Thoracic aorta (tissue), 2 donors: ENCODE data around the gene TNFRSF14. TPM values are rescaled to one million over a fixed set of nuclear protein-coding genes. Genes with fewer than 3 reads are reported as not detected.
"Not testable (repeated sequence)": the region's sequence is repeated elsewhere in the genome, so short reads cannot be mapped to it uniquely, and the experiment has no call there.

Experiments
- ATAC-seq: fragments of 150-250 bp; one replicate; pipeline ENCODE4 v1.8.0; 2017; ENCODE audit warnings: low read depth; ENCODE audit not compliant: insufficient number of reproducible peaks, low FRiP score
- DNase-seq: peaks from one replicate; pipeline ENCODE4 v3.0.0-alpha.2; 2020; ENCODE audit warnings: low spot score
- H3K27ac ChIP-seq, 2 donors: fragments of 200-600 bp; sonication (generic); 1 replicate in 1 of 2; 2 replicates in 1 of 2; pipeline ENCODE4 v1.5.1; 2016; ENCODE audit warnings: mild to moderate bottlenecking in 2 of 2, moderate library complexity in 2 of 2
- H3K27me3 ChIP-seq: fragments of 200-600 bp; sonication (generic); replicated peaks from 2 replicates; pipeline ENCODE4 v1.6.0; 2016; ENCODE audit warnings: mild to moderate bottlenecking; ENCODE audit not compliant: insufficient read depth
- H3K36me3 ChIP-seq: fragments of 200-600 bp; sonication (generic); one replicate; pipeline ENCODE4 v1.5.1; 2016
- H3K4me1 ChIP-seq, 2 donors: fragments of 200-600 bp; sonication (generic); 1 replicate in 1 of 2; 2 replicates in 1 of 2; pipeline versions ENCODE4 v1.5.1 to v1.6.0; 2016; ENCODE audit warnings: low read depth in 2 of 2, mild to moderate bottlenecking in 1 of 2; ENCODE audit not compliant: control insufficient read depth in 1 of 2
- H3K4me3 ChIP-seq: fragments of 200-600 bp; sonication (generic); 2 replicates; pipeline ENCODE4 v1.5.1; 2016; ENCODE audit warnings: mild to moderate bottlenecking
- H3K9me3 ChIP-seq: fragments of 200-600 bp; sonication (generic); 2 replicates; pipeline ENCODE4 v1.5.1; 2016
- total RNA-seq, 2 donors: library from RNA; depleted of rRNA; stranded (reverse); fragments of >200 nt; gene quantifications; one replicate each; pipeline versions ENCODE4 v1.1.0 to v1.2.3, GENCODE V29; 2016
- TF ChIP-seq, protein P1 (sequence below): fragments of 200-600 bp; sonication (generic); IDR thresholded peaks from one replicate; pipeline ENCODE4 v1.5.1; 2019; ENCODE audit warnings: antibody characterized with exemption

Gene TNFRSF14
- total RNA-seq, 2 donors from 2014 or later = 29.6 to 55.6 TPM

DNA sequence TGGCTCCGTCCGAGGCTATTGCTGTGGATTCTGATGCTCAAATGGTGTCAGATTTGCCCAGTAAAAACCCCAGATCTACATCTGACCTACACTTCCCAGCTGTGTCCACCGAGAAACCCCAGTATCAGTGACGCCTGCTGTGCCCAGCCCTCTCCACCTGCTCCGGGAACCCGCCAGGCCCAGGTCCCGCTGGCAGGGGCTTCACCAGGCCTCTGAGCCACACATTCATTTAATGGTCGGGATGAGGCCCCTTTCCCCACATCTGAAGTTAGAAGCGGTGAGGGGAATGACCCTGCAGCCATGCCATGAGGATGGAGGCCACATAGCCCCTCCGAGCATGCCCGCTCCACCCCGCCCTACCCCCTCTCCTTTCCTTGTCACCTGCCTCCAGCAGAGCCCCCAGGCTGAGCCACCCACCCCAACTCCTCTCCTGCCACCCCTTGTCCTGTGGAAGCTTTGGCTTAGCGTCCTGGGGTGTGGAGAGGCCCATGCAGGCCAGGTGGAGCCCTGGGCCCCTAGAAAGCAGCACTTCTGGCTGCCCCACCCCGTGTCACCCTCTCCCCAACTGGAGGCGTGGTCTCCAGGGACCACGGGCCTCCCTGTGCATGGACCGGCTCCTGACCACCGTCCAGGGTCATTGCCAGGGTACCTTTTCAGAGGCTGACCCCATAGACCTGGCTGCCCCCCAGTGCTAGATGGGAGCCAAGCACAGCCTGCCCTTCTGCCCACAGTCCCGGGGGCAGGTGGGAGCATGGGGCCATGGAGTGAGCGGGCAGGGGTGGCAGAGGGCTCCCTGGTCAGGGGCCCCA lies 8.0 kb downstream of the TNFRSF14 start:
- Histone ChIP-seq H3K27me3 (no peaks in the 10 kb centered on the region), H3K4me3 (no peak overlapping the region), H3K27ac (no peak overlapping the region), H3K36me3 (no peaks in the 10 kb centered on the region), H3K4me1 (no peaks in the 10 kb centered on the region), H3K9me3 (no peaks in the 10 kb centered on the region)
- ATAC-seq (no peak), DNase-seq (no peak)
- TF ChIP-seq, protein P1, sequence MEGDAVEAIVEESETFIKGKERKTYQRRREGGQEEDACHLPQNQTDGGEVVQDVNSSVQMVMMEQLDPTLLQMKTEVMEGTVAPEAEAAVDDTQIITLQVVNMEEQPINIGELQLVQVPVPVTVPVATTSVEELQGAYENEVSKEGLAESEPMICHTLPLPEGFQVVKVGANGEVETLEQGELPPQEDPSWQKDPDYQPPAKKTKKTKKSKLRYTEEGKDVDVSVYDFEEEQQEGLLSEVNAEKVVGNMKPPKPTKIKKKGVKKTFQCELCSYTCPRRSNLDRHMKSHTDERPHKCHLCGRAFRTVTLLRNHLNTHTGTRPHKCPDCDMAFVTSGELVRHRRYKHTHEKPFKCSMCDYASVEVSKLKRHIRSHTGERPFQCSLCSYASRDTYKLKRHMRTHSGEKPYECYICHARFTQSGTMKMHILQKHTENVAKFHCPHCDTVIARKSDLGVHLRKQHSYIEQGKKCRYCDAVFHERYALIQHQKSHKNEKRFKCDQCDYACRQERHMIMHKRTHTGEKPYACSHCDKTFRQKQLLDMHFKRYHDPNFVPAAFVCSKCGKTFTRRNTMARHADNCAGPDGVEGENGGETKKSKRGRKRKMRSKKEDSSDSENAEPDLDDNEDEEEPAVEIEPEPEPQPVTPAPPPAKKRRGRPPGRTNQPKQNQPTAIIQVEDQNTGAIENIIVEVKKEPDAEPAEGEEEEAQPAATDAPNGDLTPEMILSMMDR = no peak

DNA sequence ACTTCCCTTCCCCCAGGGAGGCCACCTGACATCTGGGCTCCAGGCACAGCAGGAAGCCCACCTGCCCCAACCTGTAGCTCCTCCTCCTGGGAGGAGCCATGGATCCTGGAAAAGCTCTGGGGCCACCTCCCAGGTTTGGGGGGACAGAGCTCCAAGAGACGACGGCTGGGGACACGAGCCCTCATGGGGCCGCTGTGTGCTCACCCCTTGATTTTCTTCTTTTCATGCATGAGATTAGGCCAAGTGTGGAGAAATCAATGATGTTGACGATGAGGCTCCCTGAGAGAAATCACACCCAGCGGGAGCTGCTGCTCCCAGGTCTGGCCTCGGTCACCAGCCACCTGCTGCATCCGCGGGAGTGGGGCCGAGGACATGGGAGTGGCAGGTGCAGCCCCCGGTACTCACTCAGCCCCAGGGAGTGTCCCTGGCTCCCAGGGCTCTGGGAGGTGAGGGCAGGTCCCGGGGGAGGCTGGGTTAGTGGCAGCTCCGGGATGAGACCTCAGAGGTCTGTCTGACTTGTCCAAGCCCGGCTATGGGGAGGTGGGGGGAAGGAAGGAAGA lies 8.7 kb downstream of the TNFRSF14 start:
- TF ChIP-seq, protein P1 = no peak
- no peak overlapping the region for H3K4me3 ChIP-seq
- H3K27ac ChIP-seq = no peak overlapping the region
- no peak for ATAC-seq
- no peaks in the 10 kb centered on the region for H3K27me3 ChIP-seq
- H3K36me3 ChIP-seq = no peaks in the 10 kb centered on the region
- no peaks in the 10 kb centered on the region for H3K4me1 ChIP-seq
- DNase-seq = no peak
- no peaks in the 10 kb centered on the region for H3K9me3 ChIP-seq

DNA sequence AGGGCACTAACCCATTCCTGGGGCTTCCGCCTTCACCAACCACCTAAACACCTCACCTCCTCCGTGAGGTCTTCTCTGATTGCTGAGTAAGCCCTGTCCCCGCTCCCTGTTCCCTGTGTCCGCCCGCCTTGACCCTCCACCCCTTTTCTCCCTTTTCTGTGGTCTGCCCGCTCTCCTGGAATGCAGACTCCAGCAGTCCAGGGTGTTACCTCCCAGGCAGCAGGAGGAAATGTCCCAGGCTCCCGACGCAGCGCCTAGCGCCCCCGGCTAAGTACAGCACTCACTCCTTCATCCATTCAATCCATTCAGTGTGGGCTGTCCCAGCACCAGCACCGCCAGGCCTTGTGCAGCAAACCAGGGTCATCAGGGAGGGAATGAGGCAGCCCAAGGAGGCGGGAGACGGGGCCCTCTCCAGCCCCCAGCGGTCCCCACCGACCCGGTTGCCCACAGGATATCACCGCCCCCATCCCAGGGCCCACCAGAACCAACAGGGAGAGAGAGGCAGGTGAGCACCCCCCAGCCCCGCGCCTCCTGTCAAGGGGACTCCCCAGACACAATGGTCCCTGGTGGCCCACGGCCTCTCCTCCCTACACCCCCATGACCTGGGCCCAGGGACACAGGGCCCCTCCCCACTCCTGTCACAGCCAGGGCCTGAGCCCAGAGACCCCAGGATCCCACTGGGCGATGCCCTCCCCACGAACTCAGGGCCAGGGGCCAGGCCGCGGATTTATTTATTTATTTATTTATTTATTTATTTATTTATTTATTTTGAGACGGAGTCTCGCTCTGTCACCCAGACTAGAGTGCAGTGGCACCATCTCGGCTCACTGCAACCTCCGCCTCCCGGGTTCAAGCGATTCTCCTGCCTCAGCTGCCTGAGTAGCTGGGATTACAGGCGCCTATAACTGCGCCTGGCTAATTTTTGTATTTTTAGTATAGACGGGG lies 10.2 kb downstream of the TNFRSF14 start:
- TF ChIP-seq, protein P1 = no peak
- H3K4me1 ChIP-seq = no peaks in the 10 kb centered on the region
- no peak overlapping the region for H3K4me3 ChIP-seq
- no peaks in the 10 kb centered on the region for H3K36me3 ChIP-seq
- no peak overlapping the region for H3K27ac ChIP-seq
- no peaks in the 10 kb centered on the region for H3K27me3 ChIP-seq
- H3K9me3 ChIP-seq = no peaks in the 10 kb centered on the region
- DNase-seq = no peak
- ATAC-seq = no peak

DNA sequence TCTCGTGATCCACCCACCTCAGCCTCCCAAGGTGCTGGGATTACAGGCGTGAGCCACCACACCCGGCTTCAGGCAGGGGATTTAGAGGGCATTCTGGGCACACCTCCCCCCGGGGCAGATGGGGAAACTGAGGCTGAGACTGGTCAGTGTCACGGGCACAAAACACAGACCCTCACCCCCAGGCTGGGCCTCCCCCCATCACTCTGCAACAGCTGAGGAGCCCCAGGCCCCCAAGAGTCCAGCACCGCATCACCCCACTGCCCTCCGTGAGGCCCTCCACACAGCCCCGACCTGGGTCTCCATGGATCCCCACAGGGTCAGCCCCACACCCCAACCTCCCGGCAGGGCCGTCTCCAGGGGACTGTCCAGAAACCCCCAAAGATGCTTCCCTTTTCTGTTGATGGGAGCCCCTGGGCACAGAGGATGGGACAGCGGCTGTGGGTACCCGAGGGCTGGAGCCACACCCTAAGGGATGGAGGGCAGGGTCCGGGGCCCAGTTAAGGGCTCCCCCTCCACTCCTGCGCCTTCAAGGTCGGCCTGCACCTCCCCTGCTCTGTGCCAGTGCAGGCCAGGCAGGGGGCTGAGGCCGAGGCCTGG lies 11.0 kb downstream of the TNFRSF14 start:
- Histone ChIP-seq H3K9me3 (no peaks in the 10 kb centered on the region), H3K4me3 (no peak overlapping the region), H3K4me1 (no peaks in the 10 kb centered on the region), H3K27me3 (no peaks in the 10 kb centered on the region), H3K36me3 (no peaks in the 10 kb centered on the region), H3K27ac (no peak overlapping the region)
- ATAC-seq = no peak
- no peak for DNase-seq
- TF ChIP-seq, protein P1 = no peak

DNA sequence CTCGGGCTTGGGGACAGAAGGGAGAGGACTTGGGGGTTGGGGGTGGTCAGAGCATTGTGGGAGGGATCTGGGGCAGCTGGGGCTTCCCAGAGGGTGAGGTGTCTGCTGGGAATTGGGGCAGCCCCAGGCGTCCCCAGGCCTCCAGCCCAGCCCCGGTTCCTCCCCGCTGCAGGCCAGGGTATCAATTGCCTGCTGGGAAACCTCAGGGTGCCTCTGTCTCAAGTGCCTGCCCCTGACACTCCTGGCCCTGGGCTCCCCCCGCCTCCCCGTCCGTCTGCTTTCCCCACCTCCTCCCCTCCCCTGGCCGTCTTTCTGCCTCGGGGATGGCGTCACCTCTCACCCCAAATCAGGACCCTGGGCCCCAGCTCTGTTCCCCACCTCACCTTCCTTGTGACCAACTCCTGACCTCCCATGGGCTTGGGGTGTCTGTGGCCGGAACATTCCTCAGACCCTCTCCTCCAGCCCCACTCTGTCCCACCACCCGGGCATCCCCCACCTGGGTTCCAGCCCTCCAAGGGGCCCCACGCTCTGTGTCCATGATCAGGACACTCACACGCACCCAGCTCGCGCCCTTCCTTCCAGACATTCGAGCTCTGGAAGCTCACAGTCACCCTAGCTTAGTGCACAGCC lies 12.1 kb downstream of the TNFRSF14 start:
- not testable (repeated sequence) for H3K36me3 ChIP-seq, H3K27me3 ChIP-seq, H3K4me1 ChIP-seq, H3K4me3 ChIP-seq, DNase-seq, H3K27ac ChIP-seq, ATAC-seq, H3K9me3 ChIP-seq
